ENCODE measurements around the gene KRTAP10-2. TPM values are rescaled to one million over a fixed set of nuclear protein-coding genes. Genes with fewer than 3 reads are reported as not detected.

The KRTAP10-2 gene
- total and polyA plus RNA-seq, 3 donors from 2014 or later: not detected

- WGBS, 2 donors: 84% methylated on average over 11 of the region's 11 CpGs
- H3K36me3 ChIP-seq (ENCODE audit: low read depth, missing control alignments): no peaks in the 10 kb centered on the region
- intact Hi-C loops (cut with DNase I; ENCODE audit: low total_unique reads): loop anchor here (10.0 kb wide), 1 partner anchor 280 kb away; no protein-coding TSS in a partner anchor
These were observed 36.5 kb downstream of the KRTAP10-2 start for GRCh38 chr21:44514746-44515358.

GRCh38 chr21:44514218-44514520 lies 37.1 kb downstream of the KRTAP10-2 start:
- H3K27me3 ChIP-seq: no peaks in the 10 kb centered on the region
- H3K27ac ChIP-seq: no peak overlapping the region
- TF ChIP-seq POLR2A (IDR thresholded peaks at IDR 0.05): no peak
- no peak for TF ChIP-seq CTCF (IDR thresholded peaks at IDR 0.05)
- no peaks in the 10 kb centered on the region for H3K36me3 ChIP-seq (ENCODE audit: low read depth, missing control alignments)
- no peaks in the 10 kb centered on the region for H3K9me3 ChIP-seq
- H3K4me1 ChIP-seq: no peaks in the 10 kb centered on the region
- intact Hi-C loops (cut with DNase I; ENCODE audit: low total_unique reads): loop anchor here (10.0 kb wide), 1 partner anchor 281 kb away; no protein-coding TSS in a partner anchor
- DNase-seq: no peak
- WGBS, 2 donors: 84 to 95% methylated on average over 7 of the region's 7 CpGs
- no peak overlapping the region for H3K4me3 ChIP-seq

More at GRCh38 chr21:44514746-44515358, 36.5 kb downstream of the KRTAP10-2 start:
- Histone ChIP-seq H3K9me3 (no peaks in the 10 kb centered on the region), H3K4me3 (no peak overlapping the region), H3K27ac (no peak overlapping the region), H3K4me1 (no peaks in the 10 kb centered on the region), H3K27me3 (no peaks in the 10 kb centered on the region)
- no peak for TF ChIP-seq CTCF (IDR thresholded peaks at IDR 0.05)
- no peak for TF ChIP-seq POLR2A (IDR thresholded peaks at IDR 0.05)
- DNase-seq: no peak

- Histone ChIP-seq H3K27ac (no peak overlapping the region), H3K9me3 (no peaks in the 10 kb centered on the region), H3K27me3 (no peaks in the 10 kb centered on the region), H3K36me3 (ENCODE audit: low read depth, missing control alignments) (no peaks in the 10 kb centered on the region), H3K4me3 (no peak overlapping the region), H3K4me1 (no peaks in the 10 kb centered on the region)
- TF ChIP-seq POLR2A (IDR thresholded peaks at IDR 0.05) (no peak), CTCF (IDR thresholded peaks at IDR 0.05) (no peak)
- 82 to 83% methylated on average over 8 to 15 of the region's 15 CpGs for WGBS, 2 donors
- DNase-seq: no peak
- intact Hi-C loops (cut with DNase I; ENCODE audit: low total_unique reads): loop anchor here (10.0 kb wide), 1 partner anchor 281 kb away; no protein-coding TSS in a partner anchor
These were observed 37.7 kb downstream of the KRTAP10-2 start for GRCh38 chr21:44513389-44514217.

- no peaks in the 10 kb centered on the region for H3K9me3 ChIP-seq
- intact Hi-C loops (cut with DNase I; ENCODE audit: low total_unique reads): loop anchor here (10.0 kb wide), 1 partner anchor 282 kb away; no protein-coding TSS in a partner anchor
- WGBS, 2 donors: 84 to 87% methylated on average over 12 to 21 of the region's 21 CpGs
- H3K27ac ChIP-seq: no peak overlapping the region
- no peaks in the 10 kb centered on the region for H3K4me1 ChIP-seq
- H3K27me3 ChIP-seq: no peaks in the 10 kb centered on the region
- no peak overlapping the region for H3K4me3 ChIP-seq
- H3K36me3 ChIP-seq (ENCODE audit: low read depth, missing control alignments): no peaks in the 10 kb centered on the region
- no peak for DNase-seq
- TF ChIP-seq CTCF (IDR thresholded peaks at IDR 0.05): no peak
- TF ChIP-seq POLR2A (IDR thresholded peaks at IDR 0.05): no peak
These were observed 38.6 kb downstream of the KRTAP10-2 start for GRCh38 chr21:44512496-44513388.
